Lower leg skin (tissue), 3 donors: ENCODE data around the gene ATE1.

Source experiments
- CTCF ChIP-seq, 3 donors: fragments of 450-650 bp; IDR thresholded peaks; one replicate each; pipeline ENCODE4 v1.5.1; 2016; ENCODE audit warnings: antibody characterized with exemption in 3 of 3, mild to moderate bottlenecking in 3 of 3, moderate library complexity in 2 of 3
- POLR2A ChIP-seq, 2 donors: fragments of 450-650 bp; IDR thresholded peaks; one replicate each; pipeline ENCODE4 v1.6.1; 2016 to 2017; ENCODE audit warnings: antibody characterized with exemption in 2 of 2, mild to moderate bottlenecking in 1 of 2, moderate library complexity in 1 of 2

GRCh38 chr10:121788115-121788514 is 139.7 kb downstream of the ATE1 start:
- TF ChIP-seq CTCF (IDR thresholded peaks at IDR 0.05), result no peak
- no peak for TF ChIP-seq POLR2A (IDR thresholded peaks at IDR 0.05)
